A673 (cell line): ENCODE data around the gene SLC4A9.

Source experiments
- CTCF ChIP-seq: fragments of 300-800, 200-600 bp; sonication (generic); conservative IDR thresholded peaks from 2 replicates; pipeline ENCODE4 v1.5.1; 2017; ENCODE audit warnings: low read depth, mild to moderate bottlenecking, antibody characterized with exemption, low read length, moderate library complexity, mixed read lengths
- EZH2 ChIP-seq: fragments of 200-600 bp; sonication (generic); IDR thresholded peaks from 2 replicates; pipeline ENCODE4 v1.6.1; 2017; ENCODE audit warnings: borderline replicate concordance, low read depth, mild to moderate bottlenecking, mixed read lengths, antibody characterized with exemption, low read length; ENCODE audit not compliant: poor library complexity, severe bottlenecking

GRCh38 chr5:140338336-140338735 is 21.7 kb upstream of the SLC4A9 start:
- TF ChIP-seq CTCF (no peak), EZH2 (no peak)
